Thyroid gland (tissue), 4 donors: ENCODE data around the gene SPAAR. TPM values are rescaled to one million over a fixed set of nuclear protein-coding genes. Genes with fewer than 3 reads are reported as not detected.
"Not testable (repeated sequence)": the region's sequence is repeated elsewhere in the genome, so short reads cannot be mapped to it uniquely, and the experiment has no call there.

Experiments
- DNase-seq, 2 donors: peaks; one replicate each; pipeline ENCODE4 v3.0.0-alpha.2; 2019
- H3K27ac ChIP-seq, 3 donors: fragments of 200-600 bp; sonication (generic); 1 replicate in 2 of 3; 2 replicates in 1 of 3; pipeline ENCODE4 v1.5.1; 2016 to 2019; ENCODE audit warnings: mild to moderate bottlenecking in 1 of 3, moderate library complexity in 1 of 3
- H3K27me3 ChIP-seq: fragments of 200-600 bp; sonication (generic); one replicate; pipeline ENCODE4 v1.5.1; 2019
- H3K36me3 ChIP-seq, 2 donors: fragments of 200-600 bp; sonication (generic); one replicate each; pipeline ENCODE4 v1.5.1; 2016 to 2019
- H3K4me1 ChIP-seq, 2 donors: fragments of 200-600 bp; sonication (generic); one replicate each; pipeline ENCODE4 v1.5.1; 2017 to 2019
- H3K4me3 ChIP-seq, 3 donors: fragments of 200-600 bp; sonication (generic); replicated peaks in 1 of 3; 1 replicate in 2 of 3; 2 replicates in 1 of 3; pipeline ENCODE4 v1.5.1; 2016; ENCODE audit warnings: mild to moderate bottlenecking in 1 of 3
- H3K9me3 ChIP-seq: fragments of 200-600 bp; sonication (generic); one replicate; pipeline ENCODE4 v1.5.1; 2017
- CTCF ChIP-seq, 6 experiments: fragments of 200-600 bp in 3 of 6; fragments of 450-650 bp in 3 of 6; sonication (generic) in 3 of 6; IDR thresholded peaks; one replicate each; pipeline ENCODE4 v1.5.1; 2016 to 2019; ENCODE audit warnings: antibody characterized with exemption in 6 of 6, mild to moderate bottlenecking in 2 of 6, inconsistent platforms in 1 of 6, moderate library complexity in 1 of 6
- POLR2A ChIP-seq, 2 donors: fragments of 450-650 bp; IDR thresholded peaks; one replicate each; pipeline ENCODE4 v1.6.1; 2017; ENCODE audit warnings: antibody characterized with exemption in 2 of 2, mild to moderate bottlenecking in 2 of 2, moderate library complexity in 1 of 2
- WGBS, 2 donors: methylation state at CpG; one replicate each; pipeline ENCODE4 v1.1.5; 2017; 5-methylcytosine and 5-hydroxymethylcytosine counted together
- intact Hi-C: fragments of 100-400 bp; cut with DNase I; formaldehyde crosslinking; loops from one replicate; pipeline ENCODE4 v1.15.1; 2023
- total RNA-seq, 4 donors: library from RNA; depleted of rRNA; stranded (reverse); fragments of >200 nt; gene quantifications; one replicate each; pipeline ENCODE4 v1.2.3, GENCODE V29; 2016

Gene SPAAR
- total RNA-seq, 4 donors from 2014 or later: 2.1 to 8.1 (median 3.6) TPM

GRCh38 chr9:35909687-35910612 is 660 bp downstream of the SPAAR start:
- intact Hi-C loops: loop anchor here (5.0 kb wide), 1 partner anchor 32 kb away; no protein-coding TSS in a partner anchor
- no peak for TF ChIP-seq CTCF (IDR thresholded peaks at IDR 0.05)
- no peak for TF ChIP-seq POLR2A (IDR thresholded peaks at IDR 0.05)
- H3K9me3 ChIP-seq: no peaks in the 10 kb centered on the region
- H3K4me3 ChIP-seq: no peak overlapping the region
- 93% methylated on average over 28 to 34 of the region's 34 CpGs for WGBS, 2 donors
- no peak for DNase-seq
- peak overlapping the region in 2 of 3 donors; percentile 96 to 97 for H3K27ac ChIP-seq
- peaks cover 56 to 77% of the 10 kb centered on the region in 2 donors for H3K4me1 ChIP-seq
- no peaks in the 10 kb centered on the region for H3K27me3 ChIP-seq
- H3K36me3 ChIP-seq: no peaks in the 10 kb centered on the region

- Histone ChIP-seq H3K4me3 (no peak overlapping the region), H3K36me3 (no peaks in the 10 kb centered on the region), H3K4me1 (peaks cover 48 to 71% of the 10 kb centered on the region in 2 donors), H3K27ac (peak overlapping the region in 2 of 3 donors; percentile 96 to 97), H3K9me3 (no peaks in the 10 kb centered on the region), H3K27me3 (no peaks in the 10 kb centered on the region)
- TF ChIP-seq POLR2A (IDR thresholded peaks at IDR 0.05) (no peak), CTCF (IDR thresholded peaks at IDR 0.05) (peak in 2 of 6 experiments; percentile 28 to 29)
- WGBS, 2 donors: 75 to 76% methylated on average over 14 of the region's 14 CpGs
- intact Hi-C loops: no loop called here
- DNase-seq: peak in 1 of 2 donors; percentile 18
Observed at GRCh38 chr9:35910613-35911359, 1.5 kb downstream of the SPAAR start.

- H3K4me3 ChIP-seq: no peak overlapping the region
- H3K27me3 ChIP-seq: no peaks in the 10 kb centered on the region
- TF ChIP-seq POLR2A (IDR thresholded peaks at IDR 0.05) (no peak), CTCF (IDR thresholded peaks at IDR 0.05) (no peak)
- no peaks in the 10 kb centered on the region for H3K36me3 ChIP-seq
- intact Hi-C loops: no loop called here
- WGBS, 2 donors: 78 to 88% methylated on average over 10 of the region's 10 CpGs
- H3K27ac ChIP-seq: peak overlapping the region in 1 of 3 donors; percentile 97
- H3K9me3 ChIP-seq: no peaks in the 10 kb centered on the region
- peaks cover 39 to 62% of the 10 kb centered on the region in 2 donors for H3K4me1 ChIP-seq
- no peak for DNase-seq
Observed at GRCh38 chr9:35911690-35912089, 2.4 kb downstream of the SPAAR start.

- no peaks in the 10 kb centered on the region for H3K36me3 ChIP-seq
- no peaks in the 10 kb centered on the region for H3K9me3 ChIP-seq
- DNase-seq: peak; percentile 47 to 58
- peaks cover 26 to 55% of the 10 kb centered on the region in 2 donors for H3K4me1 ChIP-seq
- no peaks in the 10 kb centered on the region for H3K27me3 ChIP-seq
- no peak overlapping the region for H3K4me3 ChIP-seq
- no peak for TF ChIP-seq POLR2A (IDR thresholded peaks at IDR 0.05)
- TF ChIP-seq CTCF (IDR thresholded peaks at IDR 0.05): no peak
- WGBS, 2 donors: 51 to 76% methylated on average over 10 of the region's 10 CpGs
- intact Hi-C loops: no loop called here
- H3K27ac ChIP-seq: peak overlapping the region in 1 of 3 donors; percentile 46
Observed at GRCh38 chr9:35912791-35913400, 3.6 kb downstream of the SPAAR start.

- intact Hi-C loops, H3K4me3 ChIP-seq, H3K9me3 ChIP-seq, H3K27me3 ChIP-seq, H3K36me3 ChIP-seq, DNase-seq: not testable (repeated sequence)
- Histone ChIP-seq H3K4me1 (peaks cover 21 to 50% of the 10 kb centered on the region in 2 donors), H3K27ac (peak overlapping the region in 1 of 3 donors; percentile 23)
Observed at GRCh38 chr9:35913429-35913828, 4.1 kb downstream of the SPAAR start.
